ACC112 (cell line): ENCODE data around the gene CROCC.
"Not testable (repeated sequence)": the region's sequence is repeated elsewhere in the genome, so short reads cannot be mapped to it uniquely, and the experiment has no call there.

Source experiments
- H2AFZ ChIP-seq: fragments of 200-600 bp; sonication (generic); one replicate; pipeline ENCODE4 v1.6.0; 2017; ENCODE audit warnings: antibody characterized with exemption, low read length; ENCODE audit not compliant: unreplicated experiment
- H3K27ac ChIP-seq: fragments of 200-600 bp; sonication (generic); 2 replicates; pipeline ENCODE4 v1.5.1; 2014; ENCODE audit warnings: low read depth, mild to moderate bottlenecking, antibody characterized with exemption, low read length, moderate library complexity
- H3K27me3 ChIP-seq: fragments of 200-600 bp; sonication (generic); 2 replicates; pipeline ENCODE4 v1.6.1; 2014; ENCODE audit warnings: mild to moderate bottlenecking, antibody characterized with exemption, low read length, moderate library complexity, mixed read lengths; ENCODE audit not compliant: insufficient read depth
- H3K36me3 ChIP-seq: fragments of 200-600 bp; sonication (generic); 2 replicates; pipeline ENCODE4 v1.6.1; 2016; ENCODE audit warnings: mild to moderate bottlenecking, antibody characterized with exemption, low read length, moderate library complexity, mixed read lengths; ENCODE audit not compliant: insufficient read depth
- H3K4me1 ChIP-seq: fragments of 200-600 bp; sonication (generic); one replicate; pipeline ENCODE4 v1.6.1; 2016; ENCODE audit warnings: low read length, mixed read lengths; ENCODE audit not compliant: insufficient read depth, unreplicated experiment, control insufficient read depth
- H3K4me3 ChIP-seq: fragments of 200-600 bp; sonication (generic); 2 replicates; pipeline ENCODE4 v1.5.1; 2014; ENCODE audit warnings: mild to moderate bottlenecking, low read depth, low read length
- H3K79me2 ChIP-seq: fragments of 200-600 bp; sonication (generic); one replicate; pipeline ENCODE4 v1.6.0; 2016; ENCODE audit warnings: low read length; ENCODE audit not compliant: control insufficient read depth, unreplicated experiment, insufficient read depth

Gene CROCC

DNA sequence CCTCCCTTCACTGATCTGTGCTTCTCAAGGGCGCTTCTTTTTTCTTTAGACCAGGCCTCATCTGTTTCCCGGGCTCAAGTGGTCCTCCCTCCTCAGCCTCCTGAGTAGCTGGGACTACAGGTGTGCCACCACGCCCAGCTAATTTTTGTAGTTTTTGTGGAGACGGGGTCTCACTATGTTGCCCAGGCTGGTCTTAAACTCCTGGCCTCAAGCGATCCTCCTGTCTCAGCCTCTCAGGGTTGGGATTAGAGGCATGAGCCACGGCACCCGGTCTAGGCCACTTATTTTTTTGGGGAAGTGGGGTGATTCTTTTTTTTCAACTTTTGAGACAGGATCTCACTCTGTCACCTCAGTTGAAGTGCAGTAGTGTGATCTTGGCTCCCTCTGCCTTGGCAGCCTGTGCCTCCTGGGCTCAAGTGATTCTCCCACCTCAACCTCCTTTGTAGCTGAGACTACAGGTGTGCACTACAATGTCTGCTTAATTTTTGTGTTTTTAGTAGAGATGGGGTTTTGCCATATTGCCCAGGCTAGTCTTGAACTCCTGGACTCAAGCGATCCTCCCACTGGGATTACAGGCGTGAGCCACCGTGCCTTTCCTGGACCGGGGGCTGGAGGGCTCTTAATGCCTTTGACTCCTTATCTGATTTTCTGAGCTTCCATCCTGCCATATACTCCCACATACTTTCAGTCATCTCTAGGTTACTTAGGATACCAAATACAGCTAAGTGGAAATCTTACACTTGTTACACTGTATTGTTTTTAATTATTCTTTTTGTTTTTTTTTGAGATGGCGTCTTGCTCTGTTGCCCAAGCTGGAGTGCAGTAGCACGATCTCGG, 39.8 kb downstream of the CROCC start:
- Histone ChIP-seq H2AFZ (peak overlapping the region; percentile 33), H3K4me1 (no peaks in the 10 kb centered on the region), H3K36me3 (no peaks in the 10 kb centered on the region), H3K79me2 (no peaks in the 10 kb centered on the region), H3K27me3 (no peaks in the 10 kb centered on the region), H3K4me3 (peak overlapping the region; percentile 64), H3K27ac (no peak overlapping the region)

DNA sequence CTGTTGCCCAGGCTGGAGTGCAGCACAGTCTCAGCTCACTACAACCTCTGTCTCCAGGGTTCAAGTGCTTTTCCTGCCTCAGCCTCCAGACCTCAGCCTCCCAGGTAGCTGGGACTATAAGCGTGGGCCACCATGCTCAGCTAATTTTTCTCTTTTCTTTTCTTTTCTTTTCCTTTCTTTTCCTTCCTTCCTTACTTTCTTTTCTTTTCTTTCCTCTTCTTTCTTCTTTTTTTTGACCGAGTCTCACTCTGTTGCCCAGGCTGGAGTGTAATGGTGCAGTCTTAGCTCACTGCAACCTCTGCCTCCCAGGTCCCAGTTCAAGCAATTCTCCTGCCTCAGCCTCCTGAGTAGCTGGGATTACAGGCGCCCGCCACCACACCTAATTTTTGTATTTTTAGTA, 42.4 kb downstream of the CROCC start:
- H3K4me1 ChIP-seq, H3K36me3 ChIP-seq, H3K79me2 ChIP-seq, H3K27ac ChIP-seq, H3K4me3 ChIP-seq, H3K27me3 ChIP-seq, H2AFZ ChIP-seq: not testable (repeated sequence)

DNA sequence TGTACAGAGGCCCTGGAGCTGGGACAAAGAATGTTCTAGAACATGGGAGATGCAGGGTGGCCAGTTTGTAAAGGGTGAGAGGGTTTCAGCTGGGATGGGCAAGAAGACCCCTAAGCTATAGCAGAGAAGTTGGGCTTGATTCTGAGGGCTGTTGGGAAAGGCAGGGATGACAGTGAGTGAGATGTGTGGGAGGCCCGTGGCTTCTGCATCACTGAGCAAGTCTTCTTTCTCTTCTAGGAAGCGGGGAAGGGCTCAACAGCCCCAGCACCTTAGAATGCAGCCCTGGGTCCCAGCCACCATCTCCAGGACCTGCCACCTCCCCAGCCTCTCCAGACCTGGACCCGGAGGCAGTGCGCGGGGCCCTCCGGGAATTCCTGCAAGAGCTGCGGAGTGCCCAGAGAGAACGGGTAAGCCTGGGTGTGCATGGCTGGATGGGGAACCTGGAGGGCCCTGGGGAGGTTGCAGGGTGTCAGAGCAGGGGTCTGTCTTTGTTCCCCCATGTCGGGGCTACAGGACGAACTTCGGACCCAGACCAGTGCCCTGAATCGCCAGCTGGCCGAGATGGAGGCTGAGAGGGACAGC, 43.8 kb downstream of the CROCC start:
- Histone ChIP-seq H3K79me2 (no peaks in the 10 kb centered on the region), H3K4me3 (no peak overlapping the region), H2AFZ (no peak overlapping the region), H3K27ac (no peak overlapping the region), H3K36me3 (no peaks in the 10 kb centered on the region), H3K27me3 (no peaks in the 10 kb centered on the region), H3K4me1 (peaks cover 8% of the 10 kb centered on the region)

GRCh38 chr1:16966282-16966681, 44.6 kb downstream of the CROCC start:
- no peaks in the 10 kb centered on the region for H3K27me3 ChIP-seq

DNA sequence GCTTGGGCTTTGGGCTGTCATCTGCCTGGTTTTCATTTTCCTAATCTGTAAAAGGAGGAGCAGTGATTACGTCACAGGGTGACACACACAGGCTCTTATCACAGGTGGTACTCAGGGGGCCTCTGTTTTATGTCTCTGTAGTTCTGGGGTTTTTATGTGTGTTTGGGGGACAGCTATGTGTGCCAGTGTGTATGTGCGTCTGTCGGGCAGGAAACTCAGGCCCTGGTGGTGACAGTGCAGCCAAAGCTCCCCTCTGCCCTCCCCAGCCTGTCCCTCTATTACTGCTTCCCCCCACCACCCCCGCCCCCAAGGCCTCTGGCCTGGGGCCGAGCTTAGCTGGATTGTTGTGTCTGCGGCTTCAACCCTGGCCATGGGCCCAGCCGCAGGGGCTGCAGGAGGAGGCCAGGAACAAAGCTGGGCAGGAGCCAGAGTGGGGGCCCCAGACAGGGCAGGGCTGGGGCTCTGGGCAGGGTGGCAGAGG, 45.4 kb downstream of the CROCC start:
- Histone ChIP-seq H3K27ac (no peak overlapping the region), H2AFZ (no peak overlapping the region), H3K79me2 (no peaks in the 10 kb centered on the region), H3K27me3 (no peaks in the 10 kb centered on the region), H3K4me3 (no peak overlapping the region), H3K4me1 (peaks cover 8% of the 10 kb centered on the region), H3K36me3 (no peaks in the 10 kb centered on the region)

More at GRCh38 chr1:16966282-16966681, 44.6 kb downstream of the CROCC start:
- Histone ChIP-seq H3K4me1 (peaks cover 8% of the 10 kb centered on the region), H3K4me3 (no peak overlapping the region), H2AFZ (no peak overlapping the region), H3K27ac (no peak overlapping the region), H3K36me3 (no peaks in the 10 kb centered on the region), H3K79me2 (no peaks in the 10 kb centered on the region)

GRCh38 chr1:16967962-16968361, 46.2 kb downstream of the CROCC start:
- Histone ChIP-seq H3K27ac (no peak overlapping the region), H2AFZ (no peak overlapping the region), H3K79me2 (no peaks in the 10 kb centered on the region), H3K4me3 (no peak overlapping the region), H3K27me3 (no peaks in the 10 kb centered on the region), H3K36me3 (no peaks in the 10 kb centered on the region), H3K4me1 (peaks cover 8% of the 10 kb centered on the region)

GRCh38 chr1:16968372-16968771, 46.6 kb downstream of the CROCC start:
- Histone ChIP-seq H3K27me3 (no peaks in the 10 kb centered on the region), H3K4me3 (no peak overlapping the region), H3K36me3 (no peaks in the 10 kb centered on the region), H3K79me2 (no peaks in the 10 kb centered on the region), H2AFZ (no peak overlapping the region), H3K4me1 (peaks cover 8% of the 10 kb centered on the region), H3K27ac (no peak overlapping the region)

DNA sequence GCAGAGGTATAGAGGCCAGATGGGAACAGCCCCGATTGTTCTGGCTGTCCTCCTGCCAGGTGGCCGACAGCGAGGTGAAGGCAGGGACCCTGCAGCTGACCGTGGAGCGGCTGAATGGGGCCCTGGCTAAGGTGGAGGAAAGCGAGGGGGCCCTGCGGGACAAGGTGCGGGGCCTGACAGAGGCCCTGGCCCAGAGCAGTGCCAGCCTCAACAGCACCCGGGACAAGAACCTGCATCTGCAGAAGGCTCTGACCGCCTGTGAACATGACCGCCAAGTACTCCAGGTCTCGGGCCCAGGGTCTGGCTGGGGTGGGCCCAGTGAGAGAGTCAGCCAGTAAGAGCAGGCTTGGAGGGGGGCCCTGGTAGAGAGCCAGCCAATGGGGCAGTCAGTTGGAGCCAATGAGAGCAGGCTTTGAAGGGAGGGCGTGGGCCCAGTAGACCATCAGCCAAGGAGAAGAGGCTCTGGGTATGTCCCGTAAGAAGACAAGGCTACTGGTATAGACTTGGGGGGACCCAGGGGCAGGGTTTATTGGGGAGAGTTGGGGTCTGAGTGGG, 47.4 kb downstream of the CROCC start:
- H3K27ac ChIP-seq, result no peak overlapping the region
- no peaks in the 10 kb centered on the region for H3K79me2 ChIP-seq
- H2AFZ ChIP-seq, result no peak overlapping the region
- no peaks in the 10 kb centered on the region for H3K27me3 ChIP-seq
- no peak overlapping the region for H3K4me3 ChIP-seq
- H3K36me3 ChIP-seq, result no peaks in the 10 kb centered on the region
- H3K4me1 ChIP-seq, result peaks cover 8% of the 10 kb centered on the region

- H3K27ac ChIP-seq, result no peak overlapping the region
Observed at GRCh38 chr1:16969651-16970050, 47.9 kb downstream of the CROCC start.

GRCh38 chr1:16970132-16970910, 48.6 kb downstream of the CROCC start:
- no peaks in the 10 kb centered on the region for H3K79me2 ChIP-seq
- no peaks in the 10 kb centered on the region for H3K36me3 ChIP-seq
- no peak overlapping the region for H3K4me3 ChIP-seq

More at GRCh38 chr1:16969651-16970050, 47.9 kb downstream of the CROCC start:
- H3K36me3 ChIP-seq, result no peaks in the 10 kb centered on the region
- H3K27me3 ChIP-seq, result no peaks in the 10 kb centered on the region
- H3K79me2 ChIP-seq, result no peaks in the 10 kb centered on the region
- peaks cover 8% of the 10 kb centered on the region for H3K4me1 ChIP-seq
- H3K4me3 ChIP-seq, result no peak overlapping the region
- no peak overlapping the region for H2AFZ ChIP-seq

More at GRCh38 chr1:16970132-16970910, 48.6 kb downstream of the CROCC start:
- Histone ChIP-seq H2AFZ (no peak overlapping the region), H3K4me1 (peaks cover 8% of the 10 kb centered on the region), H3K27ac (no peak overlapping the region), H3K27me3 (no peaks in the 10 kb centered on the region)
